ENCODE measurements around the gene NRF1.

- TF ChIP-seq, protein P1, sequence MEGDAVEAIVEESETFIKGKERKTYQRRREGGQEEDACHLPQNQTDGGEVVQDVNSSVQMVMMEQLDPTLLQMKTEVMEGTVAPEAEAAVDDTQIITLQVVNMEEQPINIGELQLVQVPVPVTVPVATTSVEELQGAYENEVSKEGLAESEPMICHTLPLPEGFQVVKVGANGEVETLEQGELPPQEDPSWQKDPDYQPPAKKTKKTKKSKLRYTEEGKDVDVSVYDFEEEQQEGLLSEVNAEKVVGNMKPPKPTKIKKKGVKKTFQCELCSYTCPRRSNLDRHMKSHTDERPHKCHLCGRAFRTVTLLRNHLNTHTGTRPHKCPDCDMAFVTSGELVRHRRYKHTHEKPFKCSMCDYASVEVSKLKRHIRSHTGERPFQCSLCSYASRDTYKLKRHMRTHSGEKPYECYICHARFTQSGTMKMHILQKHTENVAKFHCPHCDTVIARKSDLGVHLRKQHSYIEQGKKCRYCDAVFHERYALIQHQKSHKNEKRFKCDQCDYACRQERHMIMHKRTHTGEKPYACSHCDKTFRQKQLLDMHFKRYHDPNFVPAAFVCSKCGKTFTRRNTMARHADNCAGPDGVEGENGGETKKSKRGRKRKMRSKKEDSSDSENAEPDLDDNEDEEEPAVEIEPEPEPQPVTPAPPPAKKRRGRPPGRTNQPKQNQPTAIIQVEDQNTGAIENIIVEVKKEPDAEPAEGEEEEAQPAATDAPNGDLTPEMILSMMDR (IDR thresholded peaks at IDR 0.05 in 8 of 11, conservative IDR thresholded peaks at IDR 0.05 in 3 of 11) = no peak
- TF ChIP-seq POLR2A (IDR thresholded peaks at IDR 0.05) (no peak), POLR2AphosphoS5 (IDR thresholded peaks at IDR 0.05) (no peak)
Observed at GRCh38 chr7:129777195-129777844, 165.8 kb downstream of the NRF1 start.
